Activated CD8-positive, alpha-beta T cell treated with anti-CD3 and anti-CD28 coated beads, Interleukin-2, amount 10 ng/mL, durations not matched to agents 7 days and 5 days (primary cell): ENCODE results near the gene LEFTY2. TPM values are rescaled to one million over a fixed set of nuclear protein-coding genes. Genes with fewer than 3 reads are reported as not detected.
"Not testable (repeated sequence)": the region's sequence is repeated elsewhere in the genome, so short reads cannot be mapped to it uniquely, and the experiment has no call there.

Experiments
- ATAC-seq: fragments of 150-1000 bp; cut with Tn5 transposase; one replicate; pipeline ENCODE4 v1.10.0; 2021; ENCODE audit warnings: moderate library complexity
- CTCF ChIA-PET: fragments of 350-600 bp; sonication (Branson Sonifier 250); formaldehyde crosslinking; loops from one replicate; lab custom pipeline; 2021; ENCODE audit warnings: antibody characterized with exemption; lab: Charles Lee
- POLR2A ChIA-PET: fragments of 350-600 bp; sonication (Branson Sonifier 250); formaldehyde crosslinking; loops from one replicate; lab custom pipeline; 2021; ENCODE audit warnings: antibody characterized with exemption; lab: Charles Lee
- DNase-seq: peaks from one replicate; pipeline ENCODE4 v3.0.0-alpha.2; 2020
- H3K27ac Mint-ChIP-seq: one replicate; pipeline ENCODE4 v1.8.0; 2021; ENCODE audit warnings: mild to moderate bottlenecking, mixed read lengths
- H3K27me3 Mint-ChIP-seq: one replicate; pipeline ENCODE4 v1.8.0; 2021; ENCODE audit warnings: low read depth, mixed read lengths
- H3K36me3 Mint-ChIP-seq: one replicate; pipeline ENCODE4 v1.8.0; 2021; ENCODE audit warnings: low read depth, mixed read lengths
- H3K4me1 Mint-ChIP-seq: one replicate; pipeline ENCODE4 v1.8.0; 2021; ENCODE audit warnings: low read depth, mixed read lengths
- H3K4me3 Mint-ChIP-seq: one replicate; pipeline ENCODE4 v1.8.0; 2021; ENCODE audit warnings: mild to moderate bottlenecking, mixed read lengths
- H3K9me3 Mint-ChIP-seq: one replicate; pipeline ENCODE4 v1.8.0; 2022; ENCODE audit warnings: mixed read lengths; ENCODE audit not compliant: insufficient read depth
- microRNA-seq: library from miRNA; unstranded; fragments of <30 nt; microRNA quantifications from one replicate; pipeline ENCODE4 v1.2.0, GENCODE V29; 2022
- total RNA-seq, 2 experiments: library from RNA; stranded (reverse); gene quantifications; one replicate each; pipeline ENCODE4 v1.2.3, GENCODE V29; 2021

LEFTY2 gene
- total RNA-seq, 2 experiments from 2014 or later, result not detected

- DNase-seq, H3K4me3 Mint-ChIP-seq, H3K36me3 Mint-ChIP-seq, ATAC-seq, CTCF ChIA-PET, POLR2A ChIA-PET, H3K27ac Mint-ChIP-seq, H3K9me3 Mint-ChIP-seq: not testable (repeated sequence)
- Mint-ChIP-seq H3K27me3 (peaks cover 13% of the 10 kb centered on the region), H3K4me1 (peaks cover 11% of the 10 kb centered on the region)
Measured at GRCh38 chr1:225887554-225888288, 53.3 kb downstream of the LEFTY2 start.

GRCh38 chr1:225887030-225887314, 54.0 kb downstream of the LEFTY2 start:
- no peak for ATAC-seq
- ChIA-PET CTCF (interaction anchor here (1.3 kb wide), 1 partner anchor 10 kb away, joined by 3 read pairs; no protein-coding TSS in a partner anchor), POLR2A (no interaction called here)
- Mint-ChIP-seq H3K4me1 (peaks cover 14% of the 10 kb centered on the region), H3K9me3 (no peaks in the 10 kb centered on the region), H3K36me3 (no peaks in the 10 kb centered on the region), H3K27me3 (peaks cover 13% of the 10 kb centered on the region), H3K4me3 (no peak overlapping the region), H3K27ac (no peak overlapping the region)
- DNase-seq, result no peak

Small RNA genes within 50 kb of the gene (microRNA-seq; reads per million reads assigned to microRNA genes)
- gene MIR6741, result 1.7 reads per million

Other genes with a start within 250 kb of the LEFTY2 start
- gene SRP9, start 163.4 kb downstream of the LEFTY2 start, total RNA-seq, result 100 to 1,000 TPM; 240 to 247 TPM
- 1 to 10 TPM; 1.5 to 2.0 TPM for gene EPHX1, start 131.1 kb downstream of the LEFTY2 start, total RNA-seq
- 10 to 100 TPM; 83.5 to 85.8 TPM for gene TMEM63A, start 58.8 kb downstream of the LEFTY2 start, total RNA-seq
- not detected for gene LEFTY1, start 52.1 kb downstream of the LEFTY2 start, total RNA-seq
- 100 to 1,000 TPM; 122 to 126 TPM for gene PYCR2, start 17.0 kb downstream of the LEFTY2 start, total RNA-seq
- gene SDE2, start 58.1 kb upstream of the LEFTY2 start, total RNA-seq, result 10 to 100 TPM; 15.4 to 16.9 TPM
- gene H3-3A, start 121.5 kb upstream of the LEFTY2 start, total RNA-seq, result 100 to 1,000 TPM; 526 to 541 TPM
- 10 to 100 TPM; 19.9 to 20.0 TPM for gene ACBD3, start 245.5 kb upstream of the LEFTY2 start, total RNA-seq